ENCODE results near the gene A2M.

Gene A2M

GRCh38 chr12:9024512-9024911 lies 91.2 kb downstream of the A2M start:
- no peak for DNase-seq
- intact Hi-C loops (cut with DNase I): no loop called here

GRCh38 chr12:9022592-9022991 lies 93.1 kb downstream of the A2M start:
- intact Hi-C loops (cut with DNase I): no loop called here
- no peak for DNase-seq

All from head of caudate nucleus (tissue), 42 donors.